ENCODE data around the gene GALNS. TPM values are rescaled to one million over a fixed set of nuclear protein-coding genes. Genes with fewer than 3 reads are reported as not detected.

GALNS gene
- total and polyA plus RNA-seq, 2 of the 4 experiments (the other 2 are of a cell fraction) = 7.2 to 32.5 TPM

- ChIA-PET CTCF (interaction anchor here (0.6 to 1.2 kb wide), 6 partner anchors 10 to 936 kb away, joined by 3 to 4 read pairs (median 4); no protein-coding TSS in a partner anchor), POLR2A (ENCODE audit: unreplicated experiment) (no interaction called here)
- Histone ChIP-seq H3K27ac (ENCODE audit: insufficient read depth, low read length) (peak overlapping the region; percentile 82), H2AK9ac (replicated peaks; ENCODE audit: low read depth, low read length, poor library complexity) (peak overlapping the region; percentile 95), H2BK5ac (ENCODE audit: low read depth, low read length, poor library complexity, severe bottlenecking) (peak overlapping the region; percentile 88), H3K18ac (ENCODE audit: low read depth, low read length) (peak overlapping the region; percentile 25), H2AFZ (replicated peaks; ENCODE audit: low read length, poor library complexity) (peak overlapping the region; percentile 74), H4K91ac (ENCODE audit: insufficient read depth, low read depth, low read length) (peak overlapping the region; percentile 66), H2BK20ac (ENCODE audit: low read depth, low read length) (peak overlapping the region; percentile 26), H3K9me1 (ENCODE audit: insufficient read depth, low read length) (peaks cover 11% of the 10 kb centered on the region), H4K5ac (ENCODE audit: low read depth, low read length) (peak overlapping the region; percentile 13), H2BK120ac (ENCODE audit: low read depth, low read length) (peak overlapping the region; percentile 70), H3K27me3 (ENCODE audit: control insufficient read depth, insufficient read depth, low read length) (no peaks in the 10 kb centered on the region), H3K9ac (ENCODE audit: low read depth, low read length) (peak overlapping the region; percentile 83), H2BK15ac (ENCODE audit: low read depth, low read length) (peak overlapping the region; percentile 4; the same call in 1 of the 3 replicates), H3K4me1 (ENCODE audit: control insufficient read depth, insufficient read depth, low read length) (peaks cover 47% of the 10 kb centered on the region), H3K14ac (replicated peaks; ENCODE audit: low read depth, low read length) (peak overlapping the region; percentile 94), H3K9me3 (ENCODE audit: control insufficient read depth, insufficient read depth, low read length) (no peaks in the 10 kb centered on the region), H3K4ac (ENCODE audit: low read depth, low read length) (peak overlapping the region; percentile 92), H3K79me1 (ENCODE audit: low read depth in 1 of 2, low read length in 2 of 2) (peaks cover 0 to 46% of the 10 kb centered on the region in 2 experiments; a peak in 2 of 4 replicates), H4K20me1 (ENCODE audit: insufficient read depth, low read length) (peaks cover 60% of the 10 kb centered on the region), H3K56ac (ENCODE audit: extremely low read depth, insufficient read depth, low read length) (peak overlapping the region; percentile 69), H3K4me2 (ENCODE audit: low read depth, low read length) (peak overlapping the region; percentile 68), H3K23ac (ENCODE audit: low read depth, low read length) (peak overlapping the region; percentile 96), H4K8ac (ENCODE audit: low read depth in 2 of 2, low read length in 2 of 2) (peak overlapping the region; percentile 20 to 78; a peak in 3 of 4 replicates), H3K4me3 (ENCODE audit: insufficient read depth, low read depth, low read length) (peak overlapping the region; percentile 92), H3K36me3 (ENCODE audit: control insufficient read depth, insufficient read depth, low read length) (no peaks in the 10 kb centered on the region), H2AK5ac (ENCODE audit: low read depth, low read length) (peak overlapping the region; percentile 94)
- intact Hi-C loops (cut with micrococcal nuclease) = no loop called here
- dilution Hi-C loops (cut with HindIII; ENCODE audit: low sequenced_read_pairs, unreplicated experiment) = no loop called here
- DNase-seq = peak; percentile 33
- in situ Hi-C loops (cut with MboI; ENCODE audit: low sequenced_read_pairs) = loop anchor here (5.0 kb wide), 1 partner anchor 36 kb away; no protein-coding TSS in a partner anchor
- BruUV-seq (replicated peaks) = TSS peak; percentile 17
- WGBS, 2 experiments (ENCODE audit: extremely low coverage in 2 of 2, insufficient read length in 1 of 2) = 30% methylated on average over 14 of the region's 27 CpGs; no CpG with 5 or more reads in 1 of the 2 experiments
- no peak for ATAC-seq (ENCODE audit: low read depth)
- no peak for TF ChIP-seq RFX5 (IDR thresholded peaks at IDR 0.05; ENCODE audit: low read depth, low read length)
- no peak for TF ChIP-seq FOS (IDR thresholded peaks at IDR 0.05; ENCODE audit: low read depth, low read length)
- no peak for TF ChIP-seq MAFK (IDR thresholded peaks at IDR 0.05; ENCODE audit: low read depth, low read length)
- TF ChIP-seq CEBPB (IDR thresholded peaks at IDR 0.05; ENCODE audit: low read depth, low read length) = no peak
- no peak for TF ChIP-seq CTCF (conservative IDR thresholded peaks at IDR 0.05; ENCODE audit: low read depth, low read length)
- no peak for TF ChIP-seq BHLHE40 (IDR thresholded peaks at IDR 0.05; ENCODE audit: low read depth, low read length)
- TF ChIP-seq RCOR1 (IDR thresholded peaks at IDR 0.05; ENCODE audit: insufficient replicate concordance, low read length) = no peak
- TF ChIP-seq, protein P1, sequence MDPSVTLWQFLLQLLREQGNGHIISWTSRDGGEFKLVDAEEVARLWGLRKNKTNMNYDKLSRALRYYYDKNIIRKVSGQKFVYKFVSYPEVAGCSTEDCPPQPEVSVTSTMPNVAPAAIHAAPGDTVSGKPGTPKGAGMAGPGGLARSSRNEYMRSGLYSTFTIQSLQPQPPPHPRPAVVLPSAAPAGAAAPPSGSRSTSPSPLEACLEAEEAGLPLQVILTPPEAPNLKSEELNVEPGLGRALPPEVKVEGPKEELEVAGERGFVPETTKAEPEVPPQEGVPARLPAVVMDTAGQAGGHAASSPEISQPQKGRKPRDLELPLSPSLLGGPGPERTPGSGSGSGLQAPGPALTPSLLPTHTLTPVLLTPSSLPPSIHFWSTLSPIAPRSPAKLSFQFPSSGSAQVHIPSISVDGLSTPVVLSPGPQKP (IDR thresholded peaks at IDR 0.05; ENCODE audit: borderline replicate concordance, low read depth, low read length) = no peak
- TF ChIP-seq POLR2A (IDR thresholded peaks at IDR 0.05; ENCODE audit: low read depth, low read length) = no peak; the same call in none of the 2 replicates
- no peak for TF ChIP-seq NFE2L2 (IDR thresholded peaks at IDR 0.05; ENCODE audit: low read depth, low read length)
- TF ChIP-seq MXI1 (IDR thresholded peaks at IDR 0.05; ENCODE audit: borderline replicate concordance, low read depth, low read length) = no peak
- TF ChIP-seq SMC3 (IDR thresholded peaks at IDR 0.05; ENCODE audit: low read depth, low read length) = no peak
- TF ChIP-seq RAD21 (IDR thresholded peaks at IDR 0.05; ENCODE audit: low read length) = no peak
- TF ChIP-seq MAZ (IDR thresholded peaks at IDR 0.05; ENCODE audit: borderline replicate concordance, low read depth, low read length) = no peak
- TF ChIP-seq, protein P2, sequence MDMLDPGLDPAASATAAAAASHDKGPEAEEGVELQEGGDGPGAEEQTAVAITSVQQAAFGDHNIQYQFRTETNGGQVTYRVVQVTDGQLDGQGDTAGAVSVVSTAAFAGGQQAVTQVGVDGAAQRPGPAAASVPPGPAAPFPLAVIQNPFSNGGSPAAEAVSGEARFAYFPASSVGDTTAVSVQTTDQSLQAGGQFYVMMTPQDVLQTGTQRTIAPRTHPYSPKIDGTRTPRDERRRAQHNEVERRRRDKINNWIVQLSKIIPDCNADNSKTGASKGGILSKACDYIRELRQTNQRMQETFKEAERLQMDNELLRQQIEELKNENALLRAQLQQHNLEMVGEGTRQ (IDR thresholded peaks at IDR 0.05; ENCODE audit: low read depth, low read length) = no peak
Measured at GRCh38 chr16:88783391-88784073, 73.2 kb downstream of the GALNS start.

All from IMR-90 (cell line).